ENCODE data around the gene IDH3B.
"Not testable (repeated sequence)": the region's sequence is repeated elsewhere in the genome, so short reads cannot be mapped to it uniquely, and the experiment has no call there.

Gene IDH3B

GRCh38 chr20:2698912-2699311, 34.9 kb upstream of the IDH3B start:
- no peak for DNase-seq (ENCODE audit: low spot score)
- in situ Hi-C loops (cut with MboI; ENCODE audit: low pct_unique_long_range_greater_than_20kb, low sequenced_read_pairs, unreplicated experiment) = no loop called here
- TF ChIP-seq, protein P1, sequence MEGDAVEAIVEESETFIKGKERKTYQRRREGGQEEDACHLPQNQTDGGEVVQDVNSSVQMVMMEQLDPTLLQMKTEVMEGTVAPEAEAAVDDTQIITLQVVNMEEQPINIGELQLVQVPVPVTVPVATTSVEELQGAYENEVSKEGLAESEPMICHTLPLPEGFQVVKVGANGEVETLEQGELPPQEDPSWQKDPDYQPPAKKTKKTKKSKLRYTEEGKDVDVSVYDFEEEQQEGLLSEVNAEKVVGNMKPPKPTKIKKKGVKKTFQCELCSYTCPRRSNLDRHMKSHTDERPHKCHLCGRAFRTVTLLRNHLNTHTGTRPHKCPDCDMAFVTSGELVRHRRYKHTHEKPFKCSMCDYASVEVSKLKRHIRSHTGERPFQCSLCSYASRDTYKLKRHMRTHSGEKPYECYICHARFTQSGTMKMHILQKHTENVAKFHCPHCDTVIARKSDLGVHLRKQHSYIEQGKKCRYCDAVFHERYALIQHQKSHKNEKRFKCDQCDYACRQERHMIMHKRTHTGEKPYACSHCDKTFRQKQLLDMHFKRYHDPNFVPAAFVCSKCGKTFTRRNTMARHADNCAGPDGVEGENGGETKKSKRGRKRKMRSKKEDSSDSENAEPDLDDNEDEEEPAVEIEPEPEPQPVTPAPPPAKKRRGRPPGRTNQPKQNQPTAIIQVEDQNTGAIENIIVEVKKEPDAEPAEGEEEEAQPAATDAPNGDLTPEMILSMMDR (IDR thresholded peaks at IDR 0.05; ENCODE audit: extremely low read depth, insufficient read depth, missing control alignments) = no peak

GRCh38 chr20:2698186-2698817, 34.3 kb upstream of the IDH3B start:
- DNase-seq (ENCODE audit: low spot score) = no peak
- in situ Hi-C loops (cut with MboI; ENCODE audit: low pct_unique_long_range_greater_than_20kb, low sequenced_read_pairs, unreplicated experiment) = no loop called here
- TF ChIP-seq, protein P1 (IDR thresholded peaks at IDR 0.05; ENCODE audit: extremely low read depth, insufficient read depth, missing control alignments) = no peak

- TF ChIP-seq, protein P1 (IDR thresholded peaks at IDR 0.05; ENCODE audit: extremely low read depth, insufficient read depth, missing control alignments) = no peak
- no peak for DNase-seq (ENCODE audit: low spot score)
- in situ Hi-C loops (cut with MboI; ENCODE audit: low pct_unique_long_range_greater_than_20kb, low sequenced_read_pairs, unreplicated experiment) = no loop called here
These were observed 33.8 kb upstream of the IDH3B start for GRCh38 chr20:2697768-2698167.

- TF ChIP-seq, protein P1 (IDR thresholded peaks at IDR 0.05; ENCODE audit: extremely low read depth, insufficient read depth, missing control alignments) = no peak
- DNase-seq (ENCODE audit: low spot score) = no peak
- in situ Hi-C loops (cut with MboI; ENCODE audit: low pct_unique_long_range_greater_than_20kb, low sequenced_read_pairs, unreplicated experiment) = no loop called here
These were observed 32.6 kb upstream of the IDH3B start for GRCh38 chr20:2696646-2697045.

- in situ Hi-C loops (cut with MboI; ENCODE audit: low pct_unique_long_range_greater_than_20kb, low sequenced_read_pairs, unreplicated experiment); DNase-seq (ENCODE audit: low spot score): not testable (repeated sequence)
These were observed 32.0 kb upstream of the IDH3B start for GRCh38 chr20:2695984-2696525.

GRCh38 chr20:2695206-2695983, 31.4 kb upstream of the IDH3B start:
- TF ChIP-seq, protein P1 (IDR thresholded peaks at IDR 0.05; ENCODE audit: extremely low read depth, insufficient read depth, missing control alignments) = no peak
- DNase-seq (ENCODE audit: low spot score) = no peak
- in situ Hi-C loops (cut with MboI; ENCODE audit: low pct_unique_long_range_greater_than_20kb, low sequenced_read_pairs, unreplicated experiment) = no loop called here

GRCh38 chr20:2694519-2694918, 30.5 kb upstream of the IDH3B start:
- in situ Hi-C loops (cut with MboI; ENCODE audit: low pct_unique_long_range_greater_than_20kb, low sequenced_read_pairs, unreplicated experiment) = no loop called here
- TF ChIP-seq, protein P1 (IDR thresholded peaks at IDR 0.05; ENCODE audit: extremely low read depth, insufficient read depth, missing control alignments) = no peak
- no peak for DNase-seq (ENCODE audit: low spot score)
